Fibroblast of lung (primary cell): ENCODE data around the gene TFAP2E. TPM values are rescaled to one million over a fixed set of nuclear protein-coding genes. Genes with fewer than 3 reads are reported as not detected.
A peak's percentile ranks its signal among the peaks of the same experiment; 100 is the strongest.

ENCODE experiments used
- DNase-seq, 2 donors: peaks; one replicate each; pipeline versions ENCODE4 v3.0.0 to v3.0.0-alpha.2; 2010; ENCODE audit warnings: low read depth in 2 of 2
- H2AFZ ChIP-seq: 2 replicates; pipeline ENCODE4 v1.5.1; 2012; ENCODE audit warnings: low read length, control low read depth, inconsistent platforms
- H3K27ac ChIP-seq: 2 replicates; pipeline ENCODE4 v1.5.1; 2011; ENCODE audit warnings: low read length, control low read depth; ENCODE audit not compliant: insufficient read depth
- H3K27me3 ChIP-seq: 2 replicates; pipeline ENCODE4 v1.5.1; 2011; ENCODE audit warnings: mild to moderate bottlenecking, low read length; ENCODE audit not compliant: control insufficient read depth, insufficient read depth
- H3K36me3 ChIP-seq: 2 replicates; pipeline ENCODE4 v1.5.1; 2011; ENCODE audit warnings: low read length; ENCODE audit not compliant: control insufficient read depth, insufficient read depth
- H3K4me1 ChIP-seq: 2 replicates; pipeline ENCODE4 v1.5.1; 2011; ENCODE audit warnings: low read length; ENCODE audit not compliant: control insufficient read depth, insufficient read depth; ENCODE audit errors: extremely low read depth
- H3K4me2 ChIP-seq: 2 replicates; pipeline ENCODE4 v1.5.1; 2011; ENCODE audit warnings: low read length, control low read depth; ENCODE audit not compliant: insufficient read depth; ENCODE audit errors: extremely low read depth
- H3K4me3 ChIP-seq, 4 experiments: fragments of 200-600 bp in 1 of 4; sonication (generic) in 1 of 4; replicated peaks in 1 of 4; 2 replicates each; pipeline ENCODE4 v1.5.1; 2011 to 2016; ENCODE audit warnings: low read length in 4 of 4, low read depth in 3 of 4, mild to moderate bottlenecking in 3 of 4, control low read depth in 2 of 4, inconsistent platforms in 1 of 4, mixed read lengths in 1 of 4; ENCODE audit not compliant: insufficient read depth in 1 of 4; ENCODE audit errors: control extremely low read depth in 1 of 4
- H3K79me2 ChIP-seq: 2 replicates; pipeline ENCODE4 v1.5.1; 2012; ENCODE audit warnings: mild to moderate bottlenecking, low read length, inconsistent platforms; ENCODE audit not compliant: control insufficient read depth, insufficient read depth
- H3K9ac ChIP-seq: 2 replicates; pipeline ENCODE4 v1.5.1; 2011; ENCODE audit warnings: mild to moderate bottlenecking, low read length, control low read depth; ENCODE audit not compliant: insufficient read depth
- H3K9me3 ChIP-seq: 2 replicates; pipeline ENCODE4 v1.5.1; 2012; ENCODE audit warnings: low read depth, low read length; ENCODE audit not compliant: control insufficient read depth, insufficient read depth
- H4K20me1 ChIP-seq: 2 replicates; pipeline ENCODE4 v1.5.1; 2011; ENCODE audit warnings: low read length; ENCODE audit not compliant: control insufficient read depth, insufficient read depth; ENCODE audit errors: extremely low read depth
- CTCF ChIP-seq, 2 donors: IDR thresholded peaks in 1 of 2; conservative IDR thresholded peaks in 1 of 2; 1 replicate in 1 of 2; 2 replicates in 1 of 2; pipeline ENCODE4 v1.5.1; 2011 to 2012; ENCODE audit warnings: low read length in 2 of 2, control low read depth in 1 of 2, inconsistent platforms in 1 of 2, low read depth in 1 of 2, mild to moderate bottlenecking in 1 of 2
- EZH2 ChIP-seq: IDR thresholded peaks from 2 replicates; pipeline ENCODE4 v1.5.1; 2012; ENCODE audit warnings: low read length, control low read depth, mild to moderate bottlenecking; ENCODE audit errors: missing control alignments
- polyA plus RNA-seq, 2 donors: library from polyadenylated mRNA; depleted of rRNA in 1 of 2; stranded (reverse) in 1 of 2; unstranded in 1 of 2; fragments of >200 nt; gene quantifications; 2 replicates each; pipeline ENCODE4 v1.2.1, GENCODE V29; 2011 to 2012; ENCODE audit warnings: missing spikeins in 1 of 2
- total RNA-seq: library from RNA; depleted of rRNA; stranded (reverse); fragments of >200 nt; gene quantifications from 2 replicates; pipeline ENCODE4 v1.2.1, GENCODE V29; 2014

TFAP2E gene
- total and polyA plus RNA-seq, 2 donors (not counting 1 experiment from before 2014, with no cell fraction given) = 0.17 to 0.83 TPM

- Histone ChIP-seq H3K9ac (no peak overlapping the region), H4K20me1 (no peaks in the 10 kb centered on the region), H3K79me2 (peaks cover 3% of the 10 kb centered on the region), H3K9me3 (no peaks in the 10 kb centered on the region), H3K36me3 (no peaks in the 10 kb centered on the region), H2AFZ (no peak overlapping the region), H3K27ac (no peak overlapping the region), H3K27me3 (no peaks in the 10 kb centered on the region), H3K4me1 (peaks cover 2% of the 10 kb centered on the region), H3K4me2 (no peak overlapping the region), H3K4me3 (no peak overlapping the region)
- DNase-seq = peak in 1 of 2 donors; percentile 23
- TF ChIP-seq EZH2 = no peak
- no peak for TF ChIP-seq CTCF (conservative IDR thresholded peaks at IDR 0.05 in 1 of 2, IDR thresholded peaks at IDR 0.05 in 1 of 2; ENCODE audit: low read depth in 1 of 2, low read length in 2 of 2)
These were observed 39.5 kb upstream of the TFAP2E start for GRCh38 chr1:35533586-35533985.

GRCh38 chr1:35535243-35535642, 37.9 kb upstream of the TFAP2E start:
- TF ChIP-seq CTCF (conservative IDR thresholded peaks at IDR 0.05 in 1 of 2, IDR thresholded peaks at IDR 0.05 in 1 of 2; ENCODE audit: low read depth in 1 of 2, low read length in 2 of 2) (no peak), EZH2 (no peak)
- Histone ChIP-seq H3K9ac (no peak overlapping the region), H3K4me1 (peaks cover 16% of the 10 kb centered on the region), H2AFZ (no peak overlapping the region), H3K9me3 (no peaks in the 10 kb centered on the region), H4K20me1 (no peaks in the 10 kb centered on the region), H3K79me2 (peaks cover 3% of the 10 kb centered on the region), H3K4me3 (no peak overlapping the region), H3K27ac (no peak overlapping the region), H3K27me3 (no peaks in the 10 kb centered on the region), H3K36me3 (no peaks in the 10 kb centered on the region), H3K4me2 (no peak overlapping the region)
- DNase-seq = peak in 1 of 2 donors; percentile 48

- no peaks in the 10 kb centered on the region for H3K36me3 ChIP-seq
- H3K4me1 ChIP-seq = peaks cover 24% of the 10 kb centered on the region
- no peak overlapping the region for H3K4me3 ChIP-seq
- no peak for TF ChIP-seq EZH2
- TF ChIP-seq CTCF (conservative IDR thresholded peaks at IDR 0.05 in 1 of 2, IDR thresholded peaks at IDR 0.05 in 1 of 2; ENCODE audit: low read depth in 1 of 2, low read length in 2 of 2) = no peak
- no peaks in the 10 kb centered on the region for H3K27me3 ChIP-seq
- H3K4me2 ChIP-seq = no peak overlapping the region
- H3K9me3 ChIP-seq = no peaks in the 10 kb centered on the region
- H4K20me1 ChIP-seq = no peaks in the 10 kb centered on the region
- H2AFZ ChIP-seq = no peak overlapping the region
- DNase-seq = no peak
- no peak overlapping the region for H3K9ac ChIP-seq
- H3K27ac ChIP-seq = no peak overlapping the region
- H3K79me2 ChIP-seq = peaks cover 3% of the 10 kb centered on the region
These were observed 36.5 kb upstream of the TFAP2E start for GRCh38 chr1:35536556-35537162.
